ENCODE data around the gene SUPT3H.
A peak's percentile ranks its signal among the peaks of the same experiment; 100 is the strongest.

Gene SUPT3H

DNA sequence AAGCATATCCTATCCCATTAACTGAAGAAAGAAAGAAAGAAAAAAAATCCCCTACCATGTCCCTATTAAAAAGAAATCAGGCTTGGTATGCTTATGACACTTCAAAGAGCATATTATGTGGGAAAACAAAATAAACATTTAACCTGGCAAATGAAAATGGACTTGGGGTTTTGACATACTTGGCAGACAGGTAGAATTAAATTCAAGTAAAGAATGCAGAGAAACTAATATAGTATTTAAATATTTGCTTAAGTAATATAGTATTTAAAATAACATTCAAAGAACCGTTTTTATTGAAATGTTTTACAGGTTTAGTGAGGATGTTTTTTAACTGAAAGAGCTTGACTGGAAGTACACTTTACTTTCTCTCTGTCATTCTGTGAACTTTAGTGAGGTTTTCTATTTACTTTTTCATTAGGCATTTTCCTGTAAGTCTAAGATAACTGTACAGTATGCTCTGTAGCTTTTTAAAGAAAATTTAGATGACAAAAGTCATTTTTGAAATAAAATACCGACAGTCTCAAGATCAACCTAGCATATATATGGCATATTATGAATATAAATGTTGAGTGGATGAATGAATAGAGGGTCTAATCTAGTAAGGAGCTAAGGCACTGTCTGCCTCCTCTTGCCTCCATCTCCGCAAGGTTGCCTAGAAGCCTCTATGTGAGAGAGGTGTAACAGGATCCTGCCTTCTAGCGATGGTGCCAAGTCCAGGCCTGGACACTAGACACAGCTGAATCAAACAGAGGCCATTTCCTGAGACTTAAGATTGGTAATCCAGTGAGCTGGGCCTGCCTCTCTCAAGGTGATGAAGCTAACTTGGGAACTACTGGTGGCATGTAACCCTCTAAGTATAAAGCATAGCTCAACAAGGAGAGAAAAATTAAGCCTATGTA, 394.0 kb downstream of the SUPT3H start:
- no peak for DNase-seq

DNA sequence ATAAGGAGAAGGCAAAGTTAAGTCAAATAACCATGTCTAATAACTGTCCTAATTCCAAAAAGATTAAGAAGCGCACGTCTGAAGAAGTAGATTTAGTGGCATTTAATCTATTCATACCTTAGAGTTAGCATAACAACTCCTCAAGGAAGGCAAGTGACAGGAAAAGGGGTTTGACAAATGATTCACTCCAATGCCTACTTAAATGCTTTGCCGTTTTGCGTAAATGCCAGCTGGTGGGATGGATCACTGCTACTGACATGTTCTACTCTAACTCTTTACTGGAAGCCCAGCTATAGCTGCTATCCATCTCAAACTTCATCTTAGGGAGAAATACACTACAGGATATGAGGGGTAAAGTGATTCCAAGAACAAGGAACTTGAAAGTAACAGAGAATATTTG, 396.9 kb downstream of the SUPT3H start:
- DNase-seq, result no peak

DNA sequence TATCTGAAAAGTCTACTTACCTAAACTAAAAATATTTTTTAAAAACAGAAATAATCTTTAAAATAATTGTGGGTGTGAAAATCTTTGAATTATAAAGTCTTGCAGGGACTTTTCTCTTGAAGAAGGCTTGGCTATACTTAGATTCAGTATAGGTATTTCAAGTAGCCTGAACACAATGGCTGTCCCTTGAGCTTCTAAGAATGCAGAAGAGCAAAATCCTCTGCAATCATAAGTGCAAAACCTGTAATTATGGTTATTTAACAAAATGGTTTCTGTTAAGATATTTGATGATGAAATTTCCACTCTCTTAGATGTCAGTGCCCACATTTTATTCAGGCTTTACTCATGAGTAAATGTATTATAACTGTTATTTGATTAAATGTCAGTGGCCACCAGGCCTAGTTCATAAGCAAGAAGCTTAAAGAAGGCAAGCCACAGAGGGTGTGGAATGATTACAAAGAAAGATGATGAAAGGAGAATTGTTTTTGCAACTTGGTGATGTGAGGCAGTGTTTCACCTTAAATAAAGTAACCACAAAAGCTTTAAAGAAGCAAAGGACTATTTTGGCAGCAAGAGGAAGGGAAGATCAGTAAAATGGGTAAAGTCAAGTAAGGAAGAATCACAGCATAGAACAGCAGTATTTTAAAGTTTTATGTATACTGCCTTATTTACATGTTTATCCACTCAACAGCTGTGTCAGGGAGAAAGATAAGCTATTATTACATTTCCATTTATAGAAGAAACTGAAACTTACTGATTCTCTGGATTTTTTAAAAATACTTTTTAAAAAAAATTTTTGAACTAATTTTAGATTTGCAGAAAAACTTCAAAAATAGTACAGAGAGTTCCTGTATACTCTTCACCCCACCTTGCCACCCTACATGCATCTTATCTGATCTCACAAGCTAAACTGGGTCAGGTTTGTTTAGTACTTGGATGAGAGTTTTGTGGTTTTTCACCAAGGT, 400.8 kb downstream of the SUPT3H start:
- peak; percentile 19 for DNase-seq

DNA sequence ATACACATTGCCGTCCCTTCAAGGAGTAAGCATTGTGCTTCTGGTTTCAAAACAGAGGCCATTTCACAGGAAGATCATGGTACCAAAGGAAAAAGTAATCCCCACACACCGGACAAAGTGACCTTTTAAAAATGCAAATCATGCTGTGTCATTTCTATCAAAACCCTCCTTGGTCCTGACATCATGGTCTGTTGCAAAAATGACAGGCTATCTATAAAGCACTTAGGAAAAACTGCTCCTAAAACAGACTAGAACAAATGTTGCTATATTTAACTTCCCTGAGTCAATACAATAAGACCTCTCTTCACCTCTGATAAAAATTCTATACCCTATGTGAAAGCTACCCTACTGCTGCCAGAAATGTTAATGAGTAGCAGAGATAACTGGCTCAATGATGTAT, 403.2 kb downstream of the SUPT3H start:
- no peak for DNase-seq

DNA sequence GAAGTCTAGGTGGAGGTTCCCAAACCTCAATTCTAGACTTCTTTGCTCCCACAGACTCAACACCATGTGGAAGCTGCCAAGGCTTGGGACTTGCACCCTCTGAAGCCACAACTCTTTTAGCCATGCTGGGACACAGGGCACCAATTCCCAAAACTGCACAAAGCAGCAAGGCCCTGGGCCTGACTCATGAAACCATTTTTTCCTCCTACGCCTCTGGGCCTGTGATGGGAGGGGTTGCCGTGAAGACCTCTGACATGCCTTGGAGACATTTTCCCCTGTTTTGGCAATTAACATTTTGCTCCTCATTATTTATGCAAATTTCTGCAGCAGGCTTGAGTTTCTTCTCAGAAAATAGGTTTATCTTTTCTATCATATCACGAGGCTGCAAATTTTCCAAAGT, 405.0 kb downstream of the SUPT3H start:
- DNase-seq, result no peak

DNA sequence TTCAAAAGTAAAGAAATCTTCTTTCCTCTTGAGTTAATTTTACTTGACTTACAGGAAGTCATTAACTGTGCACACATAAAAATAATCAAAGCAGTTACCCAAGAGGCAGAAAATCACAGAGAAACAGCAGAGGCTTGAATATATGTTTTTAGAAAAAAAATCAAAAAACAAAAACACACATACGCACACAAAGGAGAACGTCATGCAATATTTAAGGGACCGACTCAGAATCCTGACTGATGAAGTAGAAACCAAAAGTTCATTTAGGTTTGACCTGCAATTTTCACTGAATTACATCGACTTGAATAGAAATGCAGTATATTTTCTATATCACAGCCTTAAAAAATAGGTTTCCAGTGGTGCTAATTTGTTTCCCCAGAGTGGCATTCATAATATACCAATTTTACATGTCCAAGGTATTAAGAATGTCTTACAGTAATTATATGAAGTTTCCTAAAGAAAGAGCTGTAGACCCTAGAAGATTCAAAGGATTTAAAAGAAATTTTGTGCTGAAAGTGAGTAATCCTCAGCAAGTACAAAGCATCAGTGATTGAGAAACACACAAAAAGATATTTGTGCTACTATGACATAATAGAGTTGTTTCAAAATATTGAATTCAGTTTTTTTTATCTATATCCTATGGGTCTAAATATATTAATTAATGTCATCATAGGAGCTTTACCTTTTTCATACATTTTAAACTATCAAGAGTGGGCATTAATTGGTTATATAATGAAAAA, 408.1 kb downstream of the SUPT3H start:
- no peak for DNase-seq

DNA sequence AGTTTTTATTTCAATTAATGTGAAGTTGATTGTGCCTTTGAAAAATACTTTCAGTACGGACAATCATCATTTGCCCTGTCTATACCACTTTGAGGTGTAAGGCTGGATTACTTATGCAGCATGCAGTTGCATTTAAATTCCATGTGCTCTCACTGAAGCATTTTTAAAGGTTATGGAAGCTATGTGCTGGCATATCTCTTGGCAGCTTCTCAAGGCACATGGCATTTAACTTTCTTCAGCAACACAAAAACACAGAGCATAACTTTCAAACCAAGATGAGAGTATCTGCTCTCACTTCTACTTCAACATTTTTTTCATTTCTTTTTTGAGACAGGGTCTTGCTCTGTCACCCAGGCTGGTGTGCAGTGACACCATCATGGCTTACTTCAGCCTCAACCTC, 410.3 kb downstream of the SUPT3H start:
- peak; percentile 33 for DNase-seq

DNA sequence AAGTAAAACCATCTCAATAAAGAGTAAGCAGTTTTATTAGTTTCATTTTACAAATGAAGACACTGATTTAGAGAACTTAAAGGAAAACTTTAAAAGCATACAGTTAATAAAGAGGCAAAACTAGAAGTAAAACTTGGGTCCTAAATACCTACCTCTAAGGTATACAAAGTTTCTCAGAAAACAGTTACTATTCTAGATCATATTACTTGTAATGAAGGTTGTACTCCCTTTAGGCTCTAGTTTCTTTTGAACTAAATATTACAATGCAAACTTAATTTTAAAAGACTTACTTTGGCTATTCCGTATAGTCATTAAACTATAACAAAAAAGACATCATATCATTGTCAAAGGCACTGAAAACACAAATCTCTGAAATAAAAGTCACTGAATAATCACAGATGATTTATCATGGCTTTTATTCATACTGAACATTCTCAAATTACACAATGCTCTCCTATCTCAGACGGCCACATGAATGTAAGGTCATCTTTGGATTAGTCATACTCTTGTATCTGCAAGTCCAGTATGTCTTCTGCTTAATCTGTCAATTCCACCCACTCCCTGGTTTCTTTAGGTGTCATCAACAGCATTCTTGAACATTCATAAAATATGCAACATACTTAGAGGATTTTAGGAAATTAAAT, 411.2 kb downstream of the SUPT3H start:
- DNase-seq, result peak; percentile 83

DNA sequence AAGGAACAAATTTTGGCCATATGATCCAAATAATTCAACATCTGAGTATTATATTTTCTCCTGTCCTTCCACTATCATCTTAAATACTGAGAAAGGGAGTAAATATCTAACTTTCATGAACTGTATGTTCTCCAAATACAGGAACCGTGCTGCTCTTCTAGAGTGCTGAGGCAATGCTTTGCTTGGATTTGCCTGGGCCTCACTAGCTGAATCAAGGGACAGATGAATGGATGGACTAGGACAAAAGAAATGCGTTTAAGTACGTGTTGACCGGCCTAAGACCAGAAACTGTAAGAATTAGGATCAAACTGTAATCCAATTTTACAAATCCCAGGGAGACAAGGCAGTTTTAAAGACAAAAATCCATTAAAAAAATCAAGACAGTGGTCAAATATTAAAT, 412.0 kb downstream of the SUPT3H start:
- DNase-seq, result no peak

DNA sequence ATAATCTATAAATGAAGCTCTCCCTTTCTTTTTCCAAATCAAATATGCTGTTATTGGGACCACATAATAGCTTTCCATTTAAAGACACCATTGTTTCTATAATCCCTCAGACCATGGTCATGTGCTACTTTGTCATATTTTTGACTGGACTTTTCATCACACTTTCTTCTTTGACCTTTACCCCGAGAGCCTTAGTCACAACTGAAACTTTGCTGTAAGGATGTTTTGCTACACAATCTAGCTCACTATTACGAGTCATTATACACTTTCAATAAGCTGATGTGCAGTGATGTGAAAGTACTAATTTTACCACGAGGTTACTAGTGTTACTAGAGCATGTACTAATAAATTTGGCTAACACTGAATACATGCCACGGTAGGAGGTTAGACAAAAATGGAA, 416.8 kb downstream of the SUPT3H start:
- DNase-seq, result no peak

DNA sequence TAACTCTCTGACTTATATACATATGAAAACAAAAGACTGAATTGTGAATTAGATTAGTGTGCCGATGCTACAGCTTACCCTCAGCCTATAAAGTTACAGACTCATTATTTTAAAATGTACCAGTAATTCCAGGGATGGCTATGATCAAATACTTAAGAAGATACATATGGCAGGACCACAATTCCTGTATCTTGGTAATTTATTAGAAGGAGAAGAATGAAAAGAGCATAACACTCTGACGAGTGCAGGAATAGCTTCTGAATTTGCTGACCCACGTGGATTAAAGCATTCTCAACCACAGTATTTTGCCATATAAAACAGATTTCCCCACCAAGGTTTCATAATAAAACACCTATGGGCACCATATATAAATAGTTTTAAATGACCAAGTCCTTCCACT, 418.1 kb downstream of the SUPT3H start:
- no peak for DNase-seq

DNA sequence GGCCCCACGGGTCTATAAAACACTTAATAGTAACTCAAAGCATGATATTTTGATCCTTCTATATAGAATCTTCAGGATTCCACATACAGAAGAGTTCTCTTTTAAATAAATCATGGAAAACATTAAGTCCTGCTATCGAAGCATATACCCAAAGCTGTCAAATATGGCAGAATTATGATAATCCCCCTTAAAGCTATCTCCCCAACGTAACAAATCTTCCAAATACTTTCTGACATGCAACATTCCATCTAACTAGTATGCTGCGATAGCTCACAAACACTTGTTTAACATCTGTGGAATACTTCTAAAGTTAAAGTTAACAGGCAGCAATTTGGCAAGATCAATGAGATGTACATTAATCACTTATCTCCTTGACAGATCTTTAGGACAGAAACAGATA, 420.6 kb downstream of the SUPT3H start:
- DNase-seq, result no peak

DNA sequence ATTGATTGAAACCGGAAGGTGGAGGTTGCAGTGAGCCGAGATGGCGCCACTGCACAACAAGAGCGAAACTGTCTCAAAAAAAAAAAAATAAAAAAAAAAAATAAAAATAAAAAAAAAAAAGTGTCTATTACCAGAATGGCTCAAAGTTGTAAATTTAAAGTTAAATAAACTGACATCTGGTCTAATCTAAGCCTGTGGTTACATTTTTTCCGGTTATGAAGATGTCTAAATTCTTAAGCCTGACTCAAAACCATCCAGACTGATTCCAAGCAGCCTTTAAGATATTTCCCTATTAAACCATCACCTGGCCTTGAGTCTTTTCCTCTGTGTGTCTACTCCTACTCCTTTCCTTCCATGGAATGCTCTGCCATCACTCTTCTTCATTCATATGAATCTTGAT, 421.3 kb downstream of the SUPT3H start:
- DNase-seq, result peak; percentile 74

DNA sequence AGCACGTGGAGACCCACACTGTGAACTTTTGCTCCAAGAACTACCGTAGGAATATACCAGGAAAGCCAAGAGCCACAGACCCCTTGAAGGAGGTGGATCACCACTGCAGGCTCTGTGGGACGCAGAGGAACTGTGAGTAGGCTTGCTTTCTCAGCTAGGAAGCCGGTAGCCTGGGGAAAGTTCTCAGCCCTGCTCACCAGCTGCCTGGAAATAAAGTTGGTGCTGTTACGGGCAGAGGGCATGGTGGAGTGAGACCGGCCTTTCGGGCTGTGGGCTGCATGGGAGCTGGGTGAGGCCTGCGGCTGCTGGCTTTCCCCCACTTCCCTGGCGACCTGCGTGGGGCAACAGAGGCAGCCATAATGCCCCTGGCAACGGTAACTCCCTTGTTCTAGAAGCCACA, 422.6 kb downstream of the SUPT3H start:
- no peak for DNase-seq

DNA sequence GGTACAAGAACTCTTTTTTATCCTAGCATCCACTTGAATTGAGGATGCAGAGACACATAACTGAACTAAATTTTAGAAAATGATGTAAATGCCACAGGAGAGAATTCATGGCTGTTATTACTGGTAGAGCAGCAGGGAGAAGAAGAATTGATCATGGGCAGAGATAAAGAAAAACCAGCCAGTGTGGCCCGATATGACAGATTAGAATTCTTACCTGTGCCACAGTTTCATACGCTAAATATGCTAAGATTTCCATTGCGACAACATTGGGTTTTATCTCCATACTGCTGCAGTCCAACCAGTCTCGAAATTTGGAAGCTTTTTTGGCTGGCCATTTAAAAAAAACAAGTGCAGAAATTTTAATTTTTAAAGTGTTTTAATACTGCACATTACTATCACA, 423.5 kb downstream of the SUPT3H start:
- no peak for DNase-seq

DNA sequence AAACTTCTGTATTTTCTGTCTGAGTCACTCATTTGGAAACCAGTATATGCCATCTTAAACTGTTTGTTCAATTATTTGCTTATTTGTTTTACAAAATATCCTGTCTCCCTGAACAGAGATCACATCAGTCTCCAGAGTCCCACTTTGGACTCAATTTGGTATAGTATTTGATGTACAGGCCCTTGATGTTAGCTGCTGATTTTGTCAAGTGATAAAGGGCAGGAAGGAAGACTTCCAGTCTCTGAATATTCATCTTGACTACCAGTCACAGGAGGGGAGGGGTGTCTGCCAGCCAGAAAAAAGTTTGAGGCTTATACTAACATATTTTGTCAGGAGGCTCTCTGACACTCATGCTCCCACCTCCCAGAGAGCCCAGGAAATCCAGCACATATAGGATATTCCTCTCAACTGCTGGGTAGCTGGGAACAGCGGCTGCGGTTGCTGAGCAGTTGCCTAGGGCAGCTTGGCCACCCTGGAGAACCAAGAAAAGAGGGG, 426.4 kb downstream of the SUPT3H start:
- no peak for DNase-seq

DNA sequence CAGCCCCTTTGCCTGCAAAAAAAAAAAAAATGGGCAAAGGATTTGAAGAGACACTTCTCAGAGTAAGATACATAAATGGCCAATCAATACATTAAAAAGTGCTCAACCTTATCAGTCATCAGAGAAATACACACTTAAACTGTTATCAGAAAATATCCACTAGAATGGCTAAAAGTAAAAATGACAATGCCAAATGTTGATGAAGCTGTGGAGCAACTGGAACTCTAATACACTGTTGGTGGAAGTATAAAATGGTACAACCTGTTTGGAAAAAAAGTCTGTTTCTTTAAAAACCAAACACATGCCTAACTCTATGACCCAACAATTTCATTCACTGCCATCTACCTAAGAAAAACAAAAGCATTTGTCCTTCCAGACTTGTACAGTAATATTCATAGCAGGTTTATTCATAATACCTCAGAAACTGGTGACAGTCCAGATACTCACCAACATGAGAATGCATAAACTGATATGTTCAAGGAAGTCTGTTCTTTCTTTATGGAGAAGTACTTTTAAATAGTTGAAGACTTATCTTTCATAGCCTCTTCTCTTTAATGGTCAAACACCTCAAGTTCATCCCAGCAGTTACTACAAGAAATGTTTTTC, 428.0 kb downstream of the SUPT3H start:
- DNase-seq, result no peak

DNA sequence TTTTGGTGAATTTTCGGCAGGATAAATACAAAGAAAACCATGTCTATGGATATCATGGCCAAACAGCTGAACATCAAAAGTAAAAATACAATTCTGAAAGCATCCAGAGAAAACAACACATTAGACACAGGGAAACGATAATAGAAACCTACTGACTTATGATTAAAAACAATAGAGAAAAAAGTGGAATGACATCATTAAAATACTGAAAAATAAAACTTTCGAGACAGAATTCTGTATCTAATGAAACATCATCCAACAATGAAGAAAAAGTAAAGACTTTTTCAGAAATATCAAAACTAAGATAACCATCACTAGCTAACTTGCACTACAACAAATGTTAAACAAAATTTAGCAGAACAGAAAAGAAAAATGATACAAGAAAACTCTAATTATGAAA, 434.2 kb downstream of the SUPT3H start:
- no peak for DNase-seq

DNA sequence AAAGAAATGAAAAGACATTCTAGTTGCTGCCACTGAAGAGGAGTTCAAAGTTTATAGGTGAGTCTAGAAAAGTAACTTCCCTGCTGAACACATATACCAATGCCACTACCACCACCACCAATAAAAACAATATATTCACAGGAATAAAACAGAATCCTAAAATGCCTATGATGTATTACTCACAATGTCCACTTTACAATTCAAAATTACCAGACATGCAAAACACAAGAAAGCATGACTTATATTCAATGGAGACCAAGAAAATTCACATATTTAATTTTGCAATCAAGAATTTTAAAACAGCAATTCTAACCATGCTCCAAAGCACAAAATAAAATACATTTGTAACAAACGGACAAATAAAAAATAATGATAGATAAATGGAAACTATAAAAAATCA, 434.9 kb downstream of the SUPT3H start:
- DNase-seq, result no peak

DNA sequence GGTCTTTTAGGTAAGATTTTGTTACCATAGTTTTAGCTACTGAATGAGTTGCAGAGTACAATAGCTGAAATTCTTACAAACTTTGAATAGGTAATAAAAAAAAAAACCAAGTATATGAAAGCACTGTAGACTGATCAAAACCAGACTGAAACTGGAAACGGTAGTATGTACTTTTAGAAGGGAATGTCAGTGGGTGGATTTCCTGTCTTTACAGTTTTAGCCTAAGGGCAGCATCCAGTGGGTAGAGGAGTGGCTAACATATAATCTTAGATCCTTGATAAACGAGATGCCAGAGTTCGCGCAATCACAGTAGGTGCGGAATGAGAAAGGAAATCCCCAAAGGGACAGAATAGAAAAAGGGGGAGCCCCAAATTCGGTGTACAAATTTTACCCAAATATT, 435.5 kb downstream of the SUPT3H start:
- DNase-seq, result peak; percentile 24

DNA sequence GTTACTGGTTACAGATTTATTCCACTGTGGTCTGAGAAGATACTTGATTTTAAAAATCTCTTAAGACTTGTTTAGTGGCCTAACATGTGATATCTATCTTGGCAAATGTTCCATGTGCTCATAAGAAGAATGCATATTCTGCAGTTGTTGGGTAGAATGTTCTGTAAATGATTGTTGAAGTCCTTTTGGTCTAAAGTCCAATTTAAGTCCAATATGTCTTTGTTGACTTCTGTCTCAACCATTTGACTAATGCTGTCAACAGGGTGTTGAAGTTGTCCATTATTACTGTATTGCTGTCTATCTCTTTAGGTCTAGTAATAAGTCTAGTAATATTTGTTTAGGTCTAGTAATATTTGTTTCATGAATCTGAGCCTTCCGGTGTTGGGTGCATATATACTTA, 437.4 kb downstream of the SUPT3H start:
- DNase-seq, result no peak

DNA sequence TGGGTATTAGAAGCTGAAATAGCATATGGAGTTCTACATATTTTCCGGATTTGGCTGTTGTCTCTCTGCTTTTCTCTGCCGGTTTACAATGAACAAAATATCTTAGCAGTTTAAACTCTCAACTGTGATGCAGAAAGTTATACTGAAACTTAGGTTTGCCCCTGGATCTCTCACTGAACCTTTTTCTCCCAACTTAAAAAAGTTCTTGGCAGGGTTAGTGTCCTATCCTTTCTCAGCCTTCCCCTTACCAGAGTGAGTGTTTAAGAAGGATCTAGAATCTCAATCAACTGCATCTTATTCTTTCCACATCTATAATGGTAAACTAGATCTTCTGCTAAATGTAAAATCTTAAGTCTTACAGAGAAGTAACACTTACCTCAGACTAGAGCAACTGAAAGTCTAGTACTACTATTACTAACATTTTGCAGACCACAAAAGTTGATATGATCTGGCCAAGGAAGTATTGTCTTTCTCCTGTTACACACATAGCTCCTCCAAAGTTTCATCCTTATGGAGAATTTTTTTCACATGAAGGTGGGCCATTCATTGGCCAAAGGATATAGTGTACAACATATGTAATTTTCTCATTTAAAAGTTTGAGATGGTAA, 441.9 kb downstream of the SUPT3H start:
- no peak for DNase-seq

Measured in NCI-H226 (cell line).